Peyer's patch (tissue), 4 donors: ENCODE data around the gene VPS8. TPM values are rescaled to one million over a fixed set of nuclear protein-coding genes. Genes with fewer than 3 reads are reported as not detected.

ENCODE experiments used
- DNase-seq, 3 donors: peaks; one replicate each; pipeline ENCODE4 v3.0.0-alpha.2; 2017 to 2019
- H3K27ac ChIP-seq, 4 donors: fragments of 200-600 bp; sonication (generic); one replicate each; pipeline ENCODE4 v1.5.1; 2016 to 2019
- H3K27me3 ChIP-seq, 2 donors: fragments of 200-600 bp; sonication (generic); one replicate each; pipeline ENCODE4 v1.5.1; 2019
- H3K36me3 ChIP-seq, 3 donors: fragments of 200-600 bp; sonication (generic); one replicate each; pipeline ENCODE4 v1.5.1; 2016 to 2019
- H3K4me1 ChIP-seq, 4 donors: fragments of 200-600 bp; sonication (generic); one replicate each; pipeline ENCODE4 v1.5.1; 2016 to 2019
- H3K4me3 ChIP-seq, 4 donors: fragments of 200-600 bp; sonication (generic); 1 replicate in 3 of 4; 2 replicates in 1 of 4; pipeline ENCODE4 v1.5.1; 2016 to 2019; ENCODE audit warnings: mild to moderate bottlenecking in 1 of 4
- H3K9me3 ChIP-seq, 4 donors: fragments of 200-600 bp; sonication (generic); one replicate each; pipeline ENCODE4 v1.5.1; 2016 to 2019; ENCODE audit warnings: mild to moderate bottlenecking in 1 of 4
- POLR2A ChIP-seq, 2 donors: fragments of 450-650 bp; IDR thresholded peaks; one replicate each; pipeline ENCODE4 v1.5.1; 2017; ENCODE audit warnings: antibody characterized with exemption in 2 of 2, mild to moderate bottlenecking in 2 of 2, moderate library complexity in 2 of 2
- total RNA-seq, 4 donors: library from RNA; depleted of rRNA; stranded (reverse); fragments of >200 nt; gene quantifications; one replicate each; pipeline ENCODE4 v1.1.0, GENCODE V29; 2016
- TF ChIP-seq, protein P1 (sequence below), 6 experiments: fragments of 450-650 bp in 4 of 6; fragments of 200-600 bp in 2 of 6; sonication (generic) in 1 of 6; IDR thresholded peaks; one replicate each; pipeline ENCODE4 v1.5.1; 2017 to 2019; ENCODE audit warnings: antibody characterized with exemption in 6 of 6, mild to moderate bottlenecking in 3 of 6, moderate library complexity in 1 of 6

VPS8 gene
- total RNA-seq, 4 donors from 2014 or later = 49.7 to 109 (median 74.3) TPM

DNA sequence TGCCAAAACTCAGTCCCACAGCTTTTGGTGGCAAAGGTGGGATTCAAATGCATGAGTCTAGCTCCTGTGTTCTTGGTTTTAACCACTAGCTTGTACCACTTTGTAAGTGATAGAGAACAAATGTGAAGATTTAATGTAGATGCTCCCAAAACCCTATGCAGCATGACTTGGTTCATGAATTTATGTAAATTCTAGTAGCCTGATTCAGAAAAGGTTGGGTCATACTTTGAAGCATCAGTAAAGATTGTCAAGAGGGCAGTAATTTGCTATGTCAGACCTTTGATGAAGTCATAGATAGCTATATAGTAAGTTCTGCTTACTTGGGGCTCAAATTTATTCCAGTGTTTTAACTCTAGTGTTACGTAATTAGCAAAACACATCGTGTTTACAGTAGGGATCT lies 75.6 kb downstream of the VPS8 start:
- DNase-seq = no peak

DNA sequence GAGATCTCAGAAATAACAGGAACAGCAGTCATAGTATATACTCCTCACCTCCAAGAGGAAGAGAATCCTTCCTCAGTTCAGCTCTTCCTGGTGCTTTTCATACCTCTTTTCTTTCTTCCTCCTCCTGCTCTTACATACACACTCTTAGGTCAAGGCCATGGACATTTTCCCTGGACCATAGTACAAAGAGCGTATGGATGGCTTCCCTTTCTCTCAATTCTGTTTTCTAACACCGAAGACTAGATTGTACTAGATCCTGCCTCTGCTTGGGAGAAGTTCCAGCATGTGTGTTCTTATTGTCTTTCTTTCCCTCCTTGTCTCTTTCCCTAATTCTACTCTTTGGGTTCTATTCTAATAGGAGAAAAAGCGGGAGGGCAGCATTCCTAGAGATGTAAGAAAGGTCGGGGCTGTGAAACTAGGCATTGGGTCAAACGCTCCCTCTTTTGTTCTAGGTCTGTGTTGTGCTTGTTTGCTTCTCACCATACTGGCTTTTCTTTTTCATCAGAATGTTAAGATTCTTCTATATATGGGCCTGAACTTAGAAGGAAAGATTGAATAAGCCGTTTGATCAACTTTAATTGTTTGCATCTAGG lies 77.4 kb downstream of the VPS8 start:
- H3K27me3 ChIP-seq = no peaks in the 10 kb centered on the region
- no peaks in the 10 kb centered on the region for H3K36me3 ChIP-seq
- DNase-seq = no peak

More for the DNA sequence above, 75.6 kb downstream of the VPS8 start:
- Histone ChIP-seq H3K27ac (no peak overlapping the region), H3K27me3 (no peaks in the 10 kb centered on the region), H3K4me3 (no peak overlapping the region), H3K4me1 (no peaks in the 10 kb centered on the region), H3K36me3 (no peaks in the 10 kb centered on the region), H3K9me3 (no peaks in the 10 kb centered on the region)
- TF ChIP-seq POLR2A (IDR thresholded peaks at IDR 0.05) = no peak
- TF ChIP-seq, protein P1, sequence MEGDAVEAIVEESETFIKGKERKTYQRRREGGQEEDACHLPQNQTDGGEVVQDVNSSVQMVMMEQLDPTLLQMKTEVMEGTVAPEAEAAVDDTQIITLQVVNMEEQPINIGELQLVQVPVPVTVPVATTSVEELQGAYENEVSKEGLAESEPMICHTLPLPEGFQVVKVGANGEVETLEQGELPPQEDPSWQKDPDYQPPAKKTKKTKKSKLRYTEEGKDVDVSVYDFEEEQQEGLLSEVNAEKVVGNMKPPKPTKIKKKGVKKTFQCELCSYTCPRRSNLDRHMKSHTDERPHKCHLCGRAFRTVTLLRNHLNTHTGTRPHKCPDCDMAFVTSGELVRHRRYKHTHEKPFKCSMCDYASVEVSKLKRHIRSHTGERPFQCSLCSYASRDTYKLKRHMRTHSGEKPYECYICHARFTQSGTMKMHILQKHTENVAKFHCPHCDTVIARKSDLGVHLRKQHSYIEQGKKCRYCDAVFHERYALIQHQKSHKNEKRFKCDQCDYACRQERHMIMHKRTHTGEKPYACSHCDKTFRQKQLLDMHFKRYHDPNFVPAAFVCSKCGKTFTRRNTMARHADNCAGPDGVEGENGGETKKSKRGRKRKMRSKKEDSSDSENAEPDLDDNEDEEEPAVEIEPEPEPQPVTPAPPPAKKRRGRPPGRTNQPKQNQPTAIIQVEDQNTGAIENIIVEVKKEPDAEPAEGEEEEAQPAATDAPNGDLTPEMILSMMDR (IDR thresholded peaks at IDR 0.05) = no peak

DNA sequence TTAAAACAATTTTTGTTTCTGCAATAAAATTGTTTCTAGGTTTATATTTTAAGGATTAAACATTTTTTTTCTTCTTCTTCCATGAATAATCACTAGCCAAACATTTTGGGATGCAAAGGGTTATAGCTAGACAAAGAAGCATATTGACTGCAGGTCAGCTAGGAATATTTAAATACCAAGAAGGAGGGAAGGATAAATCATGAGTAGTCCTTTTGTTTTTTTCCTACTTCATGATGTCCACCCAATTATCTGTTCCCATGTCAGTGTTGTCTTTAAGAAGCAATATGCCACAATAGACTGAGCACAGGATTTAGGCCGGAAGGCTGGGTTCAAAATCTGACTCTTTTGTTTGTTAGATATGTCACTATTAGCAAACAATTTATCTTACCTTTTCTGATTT lies 82.1 kb downstream of the VPS8 start:
- peaks cover 0 to under 1% (median 0%) of the 10 kb centered on the region in 3 donors for H3K36me3 ChIP-seq
- H3K4me1 ChIP-seq = no peaks in the 10 kb centered on the region
- no peaks in the 10 kb centered on the region for H3K27me3 ChIP-seq
- no peak for DNase-seq
- TF ChIP-seq, protein P1 (IDR thresholded peaks at IDR 0.05) = no peak
- TF ChIP-seq POLR2A (IDR thresholded peaks at IDR 0.05) = no peak
- no peak overlapping the region for H3K27ac ChIP-seq
- no peaks in the 10 kb centered on the region for H3K9me3 ChIP-seq
- H3K4me3 ChIP-seq = no peak overlapping the region

More for the DNA sequence above, 77.4 kb downstream of the VPS8 start:
- Histone ChIP-seq H3K27ac (no peak overlapping the region), H3K4me1 (no peaks in the 10 kb centered on the region), H3K4me3 (no peak overlapping the region), H3K9me3 (no peaks in the 10 kb centered on the region)
- TF ChIP-seq POLR2A (IDR thresholded peaks at IDR 0.05) = no peak
- TF ChIP-seq, protein P1 (IDR thresholded peaks at IDR 0.05) = no peak

DNA sequence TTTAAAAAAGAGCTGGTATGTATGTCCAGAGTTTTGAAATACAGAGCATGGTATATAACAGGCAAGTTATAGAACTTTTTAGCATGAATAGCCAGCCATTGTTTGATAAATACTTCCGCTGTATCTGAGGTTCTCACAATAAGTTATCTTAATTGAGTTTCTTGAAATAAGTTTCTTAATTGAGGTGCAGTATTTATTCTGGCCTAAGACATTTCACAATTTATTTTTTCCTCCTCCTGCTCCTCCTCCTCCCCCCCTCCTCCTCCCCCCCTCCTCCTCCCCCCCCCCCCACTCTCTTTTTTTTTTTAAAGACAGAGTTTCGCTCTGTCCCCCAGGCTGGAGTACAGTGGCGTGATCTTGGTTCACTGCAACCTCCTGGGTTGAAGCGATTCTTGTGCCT lies 83.4 kb downstream of the VPS8 start:
- Histone ChIP-seq H3K9me3 (no peaks in the 10 kb centered on the region), H3K27ac (no peak overlapping the region), H3K4me1 (no peaks in the 10 kb centered on the region), H3K27me3 (no peaks in the 10 kb centered on the region), H3K4me3 (no peak overlapping the region), H3K36me3 (peaks cover 0 to 6% (median 0%) of the 10 kb centered on the region in 3 donors)
- no peak for DNase-seq
- TF ChIP-seq POLR2A (IDR thresholded peaks at IDR 0.05) = no peak
- TF ChIP-seq, protein P1 (IDR thresholded peaks at IDR 0.05) = no peak

DNA sequence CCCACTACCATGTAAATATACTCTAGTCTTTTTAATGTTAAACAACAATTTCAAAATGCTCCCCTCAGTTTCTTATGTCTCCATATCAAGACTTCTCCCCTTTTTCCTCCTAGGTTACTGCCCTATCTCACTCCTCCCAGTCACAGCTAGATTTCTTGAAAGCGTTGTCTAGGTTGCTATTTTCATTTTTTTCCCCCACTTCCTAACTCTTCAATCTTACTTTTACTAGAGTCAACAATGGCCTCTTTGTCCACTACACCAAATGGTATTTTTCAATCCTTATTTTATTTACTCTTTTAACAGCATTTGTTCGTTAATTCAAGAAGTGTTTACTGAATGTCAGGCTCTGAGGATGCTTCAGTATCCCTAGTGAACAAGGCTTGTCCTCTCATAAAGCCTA lies 84.4 kb downstream of the VPS8 start:
- Histone ChIP-seq H3K4me3 (no peak overlapping the region), H3K27me3 (no peaks in the 10 kb centered on the region), H3K9me3 (no peaks in the 10 kb centered on the region), H3K4me1 (no peaks in the 10 kb centered on the region), H3K27ac (no peak overlapping the region), H3K36me3 (peaks cover 0 to 6% (median 0%) of the 10 kb centered on the region in 3 donors)
- no peak for TF ChIP-seq POLR2A (IDR thresholded peaks at IDR 0.05)
- TF ChIP-seq, protein P1 (IDR thresholded peaks at IDR 0.05) = no peak
- no peak for DNase-seq
